Activated CD4-positive, CD25-positive, alpha-beta regulatory T cell treated with anti-CD3 and anti-CD28 coated beads, Interleukin-2, amount 50 U/mL, for 16 hours (primary cell): ENCODE results near the gene GEN1.

Experiments used
- DNase-seq: peaks from one replicate; pipeline ENCODE4 v3.0.0-alpha.2; 2020; ENCODE audit warnings: low read depth, low spot score

GEN1 gene

GRCh38 chr2:17753803-17754663, at the start of gene GEN1, which contains the start of gene SMC6:
Gene GEN1, plus strand, starts transcription at chr2:17754138. Its CDS starts 5,806 bp downstream, at chr2:17759944.
Gene SMC6, minus strand, starts transcription at chr2:17753810. Its CDS starts 7,864 bp downstream, at chr2:17745946.
- DNase-seq: peak; percentile 82

- no peak for DNase-seq
These were observed 47.1 kb upstream of the GEN1 start for GRCh38 chr2:17706845-17707244.

- DNase-seq: no peak
These were observed 45.4 kb upstream of the GEN1 start for GRCh38 chr2:17708501-17708900.

GRCh38 chr2:17709897-17710296, 44.0 kb upstream of the GEN1 start:
- no peak for DNase-seq

- no peak for DNase-seq
These were observed 43.2 kb upstream of the GEN1 start for GRCh38 chr2:17710547-17711248.

GRCh38 chr2:17713291-17713690, 40.6 kb upstream of the GEN1 start:
- no peak for DNase-seq

GRCh38 chr2:17717666-17718065, 36.3 kb upstream of the GEN1 start:
- DNase-seq: no peak

- DNase-seq: no peak
These were observed 35.2 kb upstream of the GEN1 start for GRCh38 chr2:17718689-17719088.

- DNase-seq: no peak
These were observed 34.2 kb upstream of the GEN1 start for GRCh38 chr2:17719562-17720371.

GRCh38 chr2:17728210-17728609, 25.7 kb upstream of the GEN1 start:
- DNase-seq: no peak

- no peak for DNase-seq
These were observed 24.1 kb upstream of the GEN1 start for GRCh38 chr2:17729880-17730279.

GRCh38 chr2:17733599-17733998, 20.3 kb upstream of the GEN1 start:
- no peak for DNase-seq

- DNase-seq: no peak
These were observed 18.1 kb upstream of the GEN1 start for GRCh38 chr2:17735864-17736263.

- no peak for DNase-seq
These were observed 16.9 kb upstream of the GEN1 start for GRCh38 chr2:17736989-17737388.

GRCh38 chr2:17740203-17740602, 13.7 kb upstream of the GEN1 start:
- no peak for DNase-seq

GRCh38 chr2:17747684-17748452, 6.1 kb upstream of the GEN1 start:
- no peak for DNase-seq

GRCh38 chr2:17748745-17749144, 5.2 kb upstream of the GEN1 start:
- no peak for DNase-seq

- no peak for DNase-seq
These were observed 4.0 kb upstream of the GEN1 start for GRCh38 chr2:17749753-17750438.

- no peak for DNase-seq
These were observed 1.7 kb upstream of the GEN1 start for GRCh38 chr2:17752246-17752645.
